Stimulated activated CD4-positive, alpha-beta T cell treated with anti-CD3 and anti-CD28 coated beads, Interleukin-1b, Interleukin-23, amount 100 ng/mL, for 1 hour (primary cell): ENCODE results near the gene PRPF8.
"Not testable (repeated sequence)": the region's sequence is repeated elsewhere in the genome, so short reads cannot be mapped to it uniquely, and the experiment has no call there.

Source experiments
- DNase-seq, 2 donors: peaks; one replicate each; pipeline ENCODE4 v3.0.0-alpha.2; 2020; ENCODE audit warnings: low read depth in 2 of 2

Gene PRPF8

DNA sequence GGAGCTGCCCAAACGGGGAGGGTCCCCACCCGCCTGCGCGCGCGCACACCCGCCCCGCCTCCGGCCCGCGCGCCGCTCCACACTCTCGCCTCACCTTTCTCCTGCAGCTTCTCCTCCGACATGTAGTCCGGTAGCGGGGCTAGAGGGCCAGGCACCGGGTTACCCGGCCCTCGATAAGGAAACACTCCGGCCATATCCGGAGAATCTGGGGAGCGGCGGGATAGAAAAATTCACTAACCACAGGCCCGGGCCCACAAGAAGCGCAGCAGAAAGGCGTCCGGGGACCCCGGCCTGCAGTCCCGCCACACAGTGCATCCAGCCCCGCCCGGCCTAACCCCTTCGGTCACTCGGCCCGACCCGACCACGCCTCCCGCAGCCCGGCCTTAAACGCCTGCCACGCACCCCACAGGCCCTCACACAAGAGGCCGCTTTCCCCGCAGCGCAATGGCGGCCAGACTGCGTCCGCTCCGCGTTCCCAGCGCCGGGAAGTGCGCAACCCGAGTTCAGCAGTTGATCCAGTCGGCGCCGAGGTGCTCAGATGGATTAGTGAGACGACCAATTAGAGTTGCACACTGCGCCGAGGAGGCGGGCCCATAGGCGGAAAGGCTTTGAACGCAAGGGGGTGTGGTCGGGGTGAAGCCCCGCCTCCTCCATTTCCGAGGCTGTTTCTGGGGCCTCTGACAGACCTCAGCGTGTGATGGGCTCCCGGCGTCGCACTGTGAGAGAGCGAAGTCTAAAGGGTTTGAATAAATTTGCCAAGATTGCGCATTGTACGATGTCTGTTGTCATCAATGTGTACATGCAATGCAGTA lies at the start of gene PRPF8:
Gene PRPF8 (minus strand): TSS at position 490 of the 812 bp plus-strand sequence. CDS start 296 bp downstream, at position 194.
- peak; percentile 94 to 97 for DNase-seq

GRCh38 chr17:1733759-1734158 lies 49.1 kb upstream of the PRPF8 start:
- DNase-seq, result no peak

DNA sequence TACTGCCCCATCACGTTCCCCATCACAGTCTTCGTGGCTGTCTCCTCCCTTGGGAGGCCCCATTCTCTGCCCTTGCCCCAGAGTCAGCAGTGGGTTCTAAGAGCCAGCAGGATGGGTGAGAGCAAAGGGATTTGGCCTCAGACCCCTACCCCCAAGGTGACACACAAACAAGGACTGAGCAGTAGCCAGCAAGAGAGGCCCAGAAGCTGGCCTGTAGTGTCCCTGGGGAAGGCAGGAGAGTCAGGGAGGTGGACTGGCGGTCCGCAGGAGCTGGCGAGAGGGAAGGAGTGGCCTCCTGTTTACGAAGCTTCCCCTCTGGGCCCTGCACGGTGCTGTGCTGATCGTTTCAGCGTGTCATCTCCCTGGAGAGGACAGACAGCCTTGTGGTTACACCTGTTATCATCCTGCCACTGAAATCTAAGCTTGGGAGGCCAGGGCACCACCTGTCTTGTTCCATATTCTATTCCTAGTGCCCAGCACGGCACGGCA lies 48.2 kb upstream of the PRPF8 start:
- DNase-seq, result no peak

- no peak for DNase-seq
Observed at GRCh38 chr17:1732241-1732832, 47.7 kb upstream of the PRPF8 start.

- no peak for DNase-seq
Observed at GRCh38 chr17:1731194-1731506, 46.5 kb upstream of the PRPF8 start.

DNA sequence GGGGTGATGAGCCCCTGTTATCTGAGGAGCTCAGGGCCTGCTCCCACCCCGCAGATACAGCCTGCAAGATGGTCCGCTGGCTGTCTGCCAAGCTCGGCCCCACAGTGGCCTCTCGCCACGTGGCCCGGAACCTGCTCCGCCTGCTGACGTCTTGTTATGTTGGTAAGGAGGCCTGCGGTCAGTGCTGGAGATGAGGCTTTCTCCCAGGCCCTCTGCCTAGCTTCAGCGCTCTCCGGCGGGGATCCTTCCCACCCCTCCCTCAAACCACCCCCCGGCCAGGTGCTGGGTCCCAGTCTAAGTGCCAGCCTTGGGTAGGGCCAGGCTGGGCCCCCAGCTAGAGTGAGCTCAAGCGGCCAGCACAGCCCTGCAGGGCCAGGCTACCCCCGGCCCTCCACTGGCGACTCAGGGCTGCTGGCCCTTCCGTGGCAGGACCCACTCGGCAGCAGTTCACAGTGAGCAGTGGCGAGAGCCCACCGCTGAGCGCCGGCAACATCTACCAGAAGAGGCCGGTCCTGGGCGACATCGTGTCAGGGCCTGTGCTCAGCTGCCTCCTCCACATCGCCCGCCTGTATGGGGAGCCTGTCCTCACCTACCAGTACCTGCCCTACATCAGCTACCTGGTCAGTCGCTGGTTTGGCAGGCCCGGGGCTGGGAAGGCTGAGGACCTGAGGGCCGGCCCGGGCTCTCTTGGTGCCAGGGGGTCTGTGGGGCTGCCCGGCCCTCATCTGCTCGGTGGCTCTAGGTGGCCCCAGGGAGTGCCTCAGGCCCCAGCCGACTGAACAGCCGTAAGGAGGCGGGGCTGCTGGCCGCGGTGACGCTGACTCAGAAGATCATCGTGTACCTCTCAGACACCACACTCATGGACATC lies 45.9 kb upstream of the PRPF8 start:
- no peak for DNase-seq

DNA sequence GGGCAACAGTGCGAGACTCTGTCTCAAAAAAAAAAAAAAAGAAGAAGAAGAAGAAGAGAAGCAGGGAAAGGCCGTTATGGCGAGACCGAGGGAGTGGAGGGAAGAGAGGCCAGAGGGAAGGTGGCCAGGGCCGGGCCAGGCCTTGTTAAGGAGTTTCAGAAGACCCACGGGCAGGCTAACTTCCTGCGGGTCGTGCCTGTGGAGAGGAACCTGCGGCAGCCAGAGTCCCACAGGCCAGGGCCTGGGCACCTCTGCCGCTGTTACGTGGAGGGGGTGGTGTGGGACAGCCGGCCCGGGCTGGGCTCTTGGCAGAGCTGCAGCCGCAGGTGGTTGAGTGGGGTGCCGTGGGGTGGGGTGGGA lies 45.3 kb upstream of the PRPF8 start:
- DNase-seq, result no peak

- DNase-seq, result no peak
Observed at GRCh38 chr17:1727876-1728630, 43.4 kb upstream of the PRPF8 start.

DNA sequence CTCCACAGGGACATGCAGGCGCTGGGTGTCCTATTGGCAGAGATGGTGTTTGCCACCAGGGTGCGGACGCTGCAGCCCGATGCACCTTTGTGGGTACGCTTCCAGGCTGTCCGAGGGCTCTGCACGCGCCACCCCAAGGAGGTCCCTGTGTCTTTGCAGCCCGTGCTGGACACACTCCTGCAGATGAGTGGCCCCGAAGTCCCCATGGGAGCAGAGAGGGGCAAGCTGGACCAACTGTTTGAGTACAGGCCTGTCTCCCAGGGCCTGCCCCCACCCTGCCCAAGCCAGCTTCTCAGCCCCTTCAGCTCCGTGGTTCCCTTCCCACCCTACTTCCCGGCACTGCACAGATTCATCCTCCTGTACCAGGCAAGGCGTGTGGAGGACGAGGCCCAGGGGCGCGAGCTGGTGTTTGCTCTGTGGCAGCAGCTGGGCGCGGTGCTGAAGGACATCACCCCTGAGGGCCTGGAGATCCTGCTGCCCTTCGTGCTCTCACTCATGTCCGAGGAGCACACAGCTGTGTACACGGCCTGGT lies 42.7 kb upstream of the PRPF8 start:
- no peak for DNase-seq

GRCh38 chr17:1726626-1727257 lies 42.1 kb upstream of the PRPF8 start:
- DNase-seq, result no peak

DNA sequence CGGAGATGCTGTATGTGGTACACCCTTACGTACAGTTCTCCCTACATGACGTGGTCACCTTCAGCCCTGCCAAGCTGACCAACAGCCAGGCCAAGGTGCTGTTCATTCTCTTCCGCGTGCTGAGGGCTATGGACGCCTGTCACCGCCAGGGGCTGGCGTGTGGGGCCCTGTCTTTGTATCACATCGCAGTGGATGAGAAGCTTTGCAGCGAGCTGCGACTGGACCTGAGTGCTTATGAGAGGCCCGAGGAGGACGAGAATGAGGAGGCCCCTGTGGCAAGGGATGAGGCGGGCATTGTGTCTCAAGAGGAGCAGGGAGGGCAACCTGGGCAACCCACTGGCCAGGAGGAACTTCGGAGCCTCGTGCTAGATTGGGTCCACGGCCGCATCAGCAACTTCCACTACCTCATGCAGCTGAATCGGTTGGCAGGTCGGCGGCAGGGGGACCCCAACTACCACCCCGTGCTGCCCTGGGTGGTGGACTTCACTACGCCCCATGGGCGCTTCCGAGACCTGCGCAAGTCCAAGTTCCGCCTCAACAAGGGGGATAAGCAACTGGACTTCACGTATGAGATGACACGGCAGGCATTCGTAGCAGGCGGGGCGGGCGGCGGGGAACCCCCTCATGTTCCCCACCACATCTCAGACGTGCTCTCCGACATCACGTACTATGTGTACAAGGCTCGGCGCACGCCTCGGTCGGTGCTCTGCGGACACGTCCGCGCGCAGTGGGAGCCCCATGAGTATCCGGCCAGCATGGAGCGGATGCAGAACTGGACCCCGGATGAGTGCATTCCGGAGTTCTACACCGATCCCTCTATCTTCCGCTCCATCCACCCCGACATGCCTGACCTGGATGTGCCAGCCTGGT lies 41.2 kb upstream of the PRPF8 start:
- DNase-seq, result no peak

DNA sequence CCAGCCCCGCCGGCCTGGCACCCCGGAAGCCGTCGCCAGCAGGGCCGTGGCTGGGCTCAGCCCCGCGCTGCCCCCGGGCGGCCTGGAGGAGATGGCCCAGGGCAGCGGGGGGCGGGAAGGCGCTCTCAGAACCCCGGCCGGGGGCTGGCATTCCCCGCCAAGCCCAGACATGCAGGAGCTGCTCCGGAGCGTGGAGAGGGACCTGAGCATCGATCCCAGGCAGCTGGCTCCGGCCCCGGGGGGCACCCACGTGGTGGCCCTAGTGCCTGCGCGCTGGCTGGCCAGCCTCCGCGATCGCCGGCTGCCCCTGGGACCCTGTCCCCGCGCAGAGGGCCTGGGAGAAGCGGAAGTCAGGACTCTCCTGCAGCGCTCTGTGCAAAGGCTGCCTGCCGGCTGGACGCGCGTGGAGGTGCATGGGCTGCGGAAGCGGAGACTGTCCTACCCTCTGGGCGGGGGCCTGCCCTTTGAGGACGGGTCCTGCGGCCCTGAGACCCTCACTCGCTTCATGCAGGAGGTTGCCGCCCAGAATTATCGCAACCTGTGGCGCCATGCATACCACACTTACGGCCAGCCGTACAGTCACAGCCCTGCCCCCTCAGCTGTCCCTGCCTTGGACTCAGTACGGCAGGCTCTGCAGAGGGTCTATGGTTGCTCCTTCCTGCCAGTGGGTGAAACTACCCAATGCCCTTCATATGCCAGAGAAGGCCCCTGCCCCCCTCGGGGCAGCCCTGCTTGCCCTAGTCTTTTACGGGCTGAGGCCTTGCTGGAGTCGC lies 40.4 kb upstream of the PRPF8 start:
- DNase-seq, result no peak

GRCh38 chr17:1724351-1724868 lies 39.7 kb upstream of the PRPF8 start, which contains the start of gene WDR81:
TSS of gene WDR81 (plus strand) at chr17:1724704. CDS start at chr17:1724960, 256 bp downstream.
- peak; percentile 70 to 71 for DNase-seq

- DNase-seq, result not testable (repeated sequence)
Observed at GRCh38 chr17:1722022-1722421, 37.4 kb upstream of the PRPF8 start.

DNA sequence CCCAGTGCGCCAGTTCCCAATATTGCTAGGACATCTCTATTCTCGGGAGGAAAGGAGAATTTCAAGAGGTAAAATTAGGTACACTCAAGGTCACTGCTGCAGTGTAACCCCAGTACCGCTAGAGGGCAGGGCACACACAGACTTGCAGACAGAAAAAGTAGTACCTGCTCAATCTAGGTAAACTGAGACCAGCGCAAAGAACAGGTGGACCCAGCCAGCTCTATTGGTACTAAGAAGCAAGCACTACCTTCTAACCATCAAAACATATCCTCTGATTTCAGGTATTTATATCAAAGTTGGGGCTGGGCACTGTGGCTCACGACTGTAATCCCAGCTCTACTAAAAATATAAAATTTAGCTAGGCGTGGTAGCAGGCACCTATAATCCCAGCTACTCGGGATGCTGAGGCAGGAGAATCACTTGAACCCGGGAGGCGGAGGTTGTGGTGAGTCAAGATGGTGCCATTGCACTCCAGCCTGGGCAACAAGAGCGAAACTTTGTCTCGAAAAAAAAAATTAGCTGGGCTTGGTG lies 36.3 kb upstream of the PRPF8 start:
- DNase-seq, result peak; percentile 50 to 55

DNA sequence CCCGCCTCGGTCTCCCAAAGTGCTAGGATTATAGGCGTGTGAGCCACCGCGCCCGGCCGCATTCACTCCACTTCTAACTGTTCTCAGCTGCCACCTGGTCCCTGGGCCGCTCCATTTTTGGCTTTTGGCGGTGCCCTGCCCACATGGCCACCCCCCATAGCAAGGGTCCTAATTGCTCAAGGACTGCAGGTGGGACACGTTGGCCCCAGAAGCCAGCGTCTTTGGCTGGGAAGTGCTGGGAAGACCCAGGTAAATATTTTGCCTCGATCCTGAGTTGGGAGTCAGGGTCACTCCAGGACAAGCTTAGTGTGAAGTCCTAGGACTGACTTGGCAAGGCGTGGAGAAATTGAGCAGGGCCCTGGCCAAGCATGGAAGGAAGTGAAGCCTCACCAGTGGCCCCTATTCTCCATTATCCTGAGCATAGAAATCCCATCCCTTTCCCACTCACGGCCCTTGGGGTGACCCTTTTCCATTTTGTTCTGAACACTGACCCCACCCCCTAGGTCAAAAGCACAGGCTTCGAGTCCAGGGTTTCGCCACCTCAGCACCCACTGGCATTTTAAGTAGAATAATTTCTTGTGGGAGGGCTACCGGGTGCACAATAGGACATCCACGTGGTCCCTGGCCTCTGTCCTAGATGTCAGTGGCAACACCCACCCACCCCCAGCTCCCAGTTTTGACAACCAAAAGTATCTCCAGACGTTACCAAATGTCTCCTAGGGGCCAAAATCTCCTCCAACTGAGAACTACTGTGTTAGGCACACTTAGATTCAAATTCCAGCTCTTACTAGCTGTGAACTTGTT lies 33.9 kb upstream of the PRPF8 start:
- no peak for DNase-seq

GRCh38 chr17:1716912-1717695 lies 32.4 kb upstream of the PRPF8 start:
- peak; percentile 57 to 60 for DNase-seq
